Keratinocyte (primary cell): Measurements from ENCODE around the gene HDAC5.

Experiments
- EZH2 ChIP-seq: IDR thresholded peaks from one replicate; pipeline ENCODE4 v1.6.1; 2012; ENCODE audit warnings: inconsistent platforms, mild to moderate bottlenecking, low read length, moderate library complexity
- TF ChIP-seq, protein P1 (sequence below), 3 experiments: IDR thresholded peaks in 1 of 3; conservative IDR thresholded peaks in 1 of 3; optimal IDR thresholded peaks in 1 of 3; 2 replicates in 2 of 3; 3 replicates in 1 of 3; pipeline versions ENCODE3 to v1.5.1; 2011; ENCODE audit warnings: low read length in 3 of 3, mild to moderate bottlenecking in 3 of 3, moderate library complexity in 2 of 3, control low read depth in 1 of 3, inconsistent platforms in 1 of 3; ENCODE audit not compliant: insufficient read depth in 2 of 3; ENCODE audit errors: extremely low read depth in 1 of 3

- TF ChIP-seq, protein P1, sequence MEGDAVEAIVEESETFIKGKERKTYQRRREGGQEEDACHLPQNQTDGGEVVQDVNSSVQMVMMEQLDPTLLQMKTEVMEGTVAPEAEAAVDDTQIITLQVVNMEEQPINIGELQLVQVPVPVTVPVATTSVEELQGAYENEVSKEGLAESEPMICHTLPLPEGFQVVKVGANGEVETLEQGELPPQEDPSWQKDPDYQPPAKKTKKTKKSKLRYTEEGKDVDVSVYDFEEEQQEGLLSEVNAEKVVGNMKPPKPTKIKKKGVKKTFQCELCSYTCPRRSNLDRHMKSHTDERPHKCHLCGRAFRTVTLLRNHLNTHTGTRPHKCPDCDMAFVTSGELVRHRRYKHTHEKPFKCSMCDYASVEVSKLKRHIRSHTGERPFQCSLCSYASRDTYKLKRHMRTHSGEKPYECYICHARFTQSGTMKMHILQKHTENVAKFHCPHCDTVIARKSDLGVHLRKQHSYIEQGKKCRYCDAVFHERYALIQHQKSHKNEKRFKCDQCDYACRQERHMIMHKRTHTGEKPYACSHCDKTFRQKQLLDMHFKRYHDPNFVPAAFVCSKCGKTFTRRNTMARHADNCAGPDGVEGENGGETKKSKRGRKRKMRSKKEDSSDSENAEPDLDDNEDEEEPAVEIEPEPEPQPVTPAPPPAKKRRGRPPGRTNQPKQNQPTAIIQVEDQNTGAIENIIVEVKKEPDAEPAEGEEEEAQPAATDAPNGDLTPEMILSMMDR (optimal IDR thresholded peaks at IDR 0.05 in 1 of 3, IDR thresholded peaks at IDR 0.05 in 1 of 3, conservative IDR thresholded peaks at IDR 0.05 in 1 of 3; ENCODE audit: extremely low read depth in 1 of 3, insufficient read depth in 2 of 3, low read length in 3 of 3): no peak
- TF ChIP-seq EZH2: no peak
These were observed 48.5 kb downstream of the HDAC5 start for GRCh38 chr17:44074911-44075285.
